HepG2 (cell line): Measurements from ENCODE around the gene GNMT. TPM values are rescaled to one million over a fixed set of nuclear protein-coding genes. Genes with fewer than 3 reads are reported as not detected.

Experiments
- ATF4 ChIP-seq, 2 experiments: fragments of 450-650 bp in 1 of 2; sonication (generic) in 1 of 2; formaldehyde crosslinking; IDR thresholded peaks; 2 replicates each; pipeline versions ENCODE4 v1.5.0 to v1.8.0; 2020 to 2022; ENCODE audit warnings: mild to moderate bottlenecking in 1 of 2, missing genetic modification reagents in 1 of 2
- CC2D1A ChIP-seq: sonication (generic); formaldehyde crosslinking; IDR thresholded peaks from 2 replicates; pipeline ENCODE4 v1.8.1; 2023; ENCODE audit warnings: mild to moderate bottlenecking, missing genetic modification reagents
- ERF ChIP-seq: IDR thresholded peaks from 2 replicates; pipeline ENCODE4 v1.6.1; 2018; ENCODE audit warnings: missing biosample characterization, missing genetic modification reagents
- HNRNPLL ChIP-seq: fragments of 200-400 bp; formaldehyde crosslinking; IDR thresholded peaks from 2 replicates; pipeline ENCODE4 v1.6.1; 2017; ENCODE audit warnings: mild to moderate bottlenecking, low read depth, low read length; ENCODE audit not compliant: poor library complexity, severe bottlenecking
- MYNN ChIP-seq: sonication (generic); formaldehyde crosslinking; IDR thresholded peaks from 2 replicates; pipeline ENCODE4 v1.4.0; 2020; ENCODE audit warnings: mild to moderate bottlenecking, low read depth, missing genetic modification reagents
- NR2F6 ChIP-seq, 2 experiments: IDR thresholded peaks; 2 replicates each; pipeline ENCODE4 v1.6.1; 2016; ENCODE audit warnings: antibody characterized with exemption in 1 of 2, mild to moderate bottlenecking in 1 of 2
- SP1 ChIP-seq, 2 experiments: fragments of 450-650 bp in 1 of 2; sonication (generic) in 1 of 2; formaldehyde crosslinking in 1 of 2; IDR thresholded peaks; 2 replicates each; pipeline versions ENCODE4 v1.4.0 to v1.6.1; 2016 to 2020; ENCODE audit warnings: missing genetic modification reagents in 1 of 2
- ZBTB1 ChIP-seq: sonication (generic); formaldehyde crosslinking; IDR thresholded peaks from 2 replicates; pipeline ENCODE4 v1.4.0; 2020; ENCODE audit warnings: missing genetic modification reagents, borderline replicate concordance
- ZBTB39 ChIP-seq: sonication (generic); formaldehyde crosslinking; IDR thresholded peaks from 2 replicates; pipeline ENCODE4 v1.5.0; 2020; ENCODE audit warnings: missing genetic modification reagents
- ZBTB40 ChIP-seq, 2 experiments: fragments of 450-650 bp in 1 of 2; sonication (generic) in 1 of 2; formaldehyde crosslinking in 1 of 2; IDR thresholded peaks; 2 replicates each; pipeline versions ENCODE4 v1.6.1 to v1.8.0; 2016 to 2022; ENCODE audit warnings: antibody characterized with exemption in 1 of 2, mild to moderate bottlenecking in 1 of 2, missing genetic modification reagents in 1 of 2
- ZNF564 ChIP-seq: sonication (generic); formaldehyde crosslinking; IDR thresholded peaks from 2 replicates; pipeline ENCODE4 v1.8.1; 2023; ENCODE audit warnings: mild to moderate bottlenecking, missing genetic modification reagents
- ZNF572 ChIP-seq: sonication (generic); formaldehyde crosslinking; IDR thresholded peaks from 2 replicates; pipeline ENCODE4 v1.5.1; 2020; ENCODE audit warnings: mild to moderate bottlenecking, missing genetic modification reagents
- ZNF629 ChIP-seq: sonication (generic); formaldehyde crosslinking; conservative IDR thresholded peaks from 2 replicates; pipeline ENCODE4 v1.5.0; 2020; ENCODE audit warnings: missing genetic modification reagents
- ZNF784 ChIP-seq: sonication (generic); formaldehyde crosslinking; IDR thresholded peaks from 2 replicates; pipeline ENCODE4 v1.5.1; 2020; ENCODE audit warnings: missing genetic modification reagents, mild to moderate bottlenecking, borderline replicate concordance
- polyA plus RNA-seq, 8 experiments: library from polyadenylated mRNA; depleted of rRNA in 3 of 8; stranded (reverse) in 7 of 8; unstranded in 1 of 8; fragments of >200 nt; fragmentation: Illumina TruSeq in 4 of 8; extraction: Trizol in 4 of 8; gene quantifications; 2 replicates each; pipeline versions ENCODE4 v1.2.1 to v1.2.3, GENCODE V29; 2011 to 2016; ENCODE audit warnings: low read depth in 4 of 8, missing spikeins in 1 of 8, mixed read lengths in 1 of 8; ENCODE audit not compliant: insufficient read depth in 1 of 8
- total RNA-seq, 5 experiments: library from RNA; depleted of rRNA; stranded (reverse); fragments of >200 nt; fragmentation: Illumina TruSeq; extraction: Trizol; gene quantifications; 2 replicates each; pipeline ENCODE4 v1.2.3, GENCODE V29; 2016; ENCODE audit warnings: low read depth in 1 of 5

The GNMT gene
- total and polyA plus RNA-seq, 2 of the 13 experiments (the other 11 are each of a cell fraction or from before 2014, with no cell fraction given) = 2.8 to 7.0 TPM

GRCh38 chr6:42938987-42939809, 21.4 kb upstream of the GNMT start (continued):
- no peak for TF ChIP-seq ZBTB40 (IDR thresholded peaks at IDR 0.05)
- peak; percentile 61; the same call in 1 of the 2 replicates for TF ChIP-seq ZBTB40 (CRISPR knock-in tag; IDR thresholded peaks at IDR 0.05)
- peak; percentile 87; the same call in 1 of the 2 replicates for TF ChIP-seq ERF (CRISPR knock-in tag)
- TF ChIP-seq NR2F6 (IDR thresholded peaks at IDR 0.05) = peak; percentile 82
- TF ChIP-seq NR2F6 (CRISPR knock-in tag; IDR thresholded peaks at IDR 0.05) = peak; percentile 90
- no peak for TF ChIP-seq MYNN (CRISPR knock-in tag)
- peak; percentile 77; the same call in 1 of the 2 replicates for TF ChIP-seq ZNF564
- peak; percentile 48; the same call in 1 of the 2 replicates for TF ChIP-seq ZNF784
- TF ChIP-seq ZBTB1 (CRISPR knock-in tag) = no peak
- peak; percentile 73; the same call in 1 of the 2 replicates for TF ChIP-seq CC2D1A (CRISPR knock-in tag)
- no peak for TF ChIP-seq SP1 (IDR thresholded peaks at IDR 0.05)
- TF ChIP-seq SP1 (CRISPR knock-in tag; IDR thresholded peaks at IDR 0.05) = peak; percentile 28; the same call in 1 of the 2 replicates
- no peak for TF ChIP-seq ATF4 (CRISPR knock-in tag; IDR thresholded peaks at IDR 0.05)
- peak; percentile 93 for TF ChIP-seq ZNF572 (CRISPR knock-in tag)
- peak; percentile 51; the same call in 1 of the 2 replicates for TF ChIP-seq ZNF629 (CRISPR knock-in tag)
- TF ChIP-seq HNRNPLL = no peak
- peak; percentile 96 for TF ChIP-seq ZBTB39 (CRISPR knock-in tag)
